Loucy (cell line): Measurements from ENCODE around the gene CPNE9.

Experiments
- CTCF ChIP-seq: fragments of 200-600 bp; sonication (generic); conservative IDR thresholded peaks from 2 replicates; pipeline ENCODE4 v1.5.1; 2014; ENCODE audit warnings: mild to moderate bottlenecking, antibody characterized with exemption, low read length
- EZH2phosphoT487 ChIP-seq: fragments of 200-600 bp; IDR thresholded peaks from 2 replicates; pipeline ENCODE4 v1.6.1; 2018; ENCODE audit warnings: antibody characterized with exemption, mild to moderate bottlenecking, moderate library complexity, borderline replicate concordance

- TF ChIP-seq CTCF (no peak), EZH2phosphoT487 (no peak)
Measured at GRCh38 chr3:9745521-9745920, 41.9 kb downstream of the CPNE9 start.
